Thyroid gland (tissue), 4 donors: Measurements from ENCODE around the gene EPPIN. TPM values are rescaled to one million over a fixed set of nuclear protein-coding genes. Genes with fewer than 3 reads are reported as not detected.

Experiments used
- DNase-seq, 2 donors: peaks; one replicate each; pipeline ENCODE4 v3.0.0-alpha.2; 2019
- H3K27ac ChIP-seq, 3 donors: fragments of 200-600 bp; sonication (generic); 1 replicate in 2 of 3; 2 replicates in 1 of 3; pipeline ENCODE4 v1.5.1; 2016 to 2019; ENCODE audit warnings: mild to moderate bottlenecking in 1 of 3, moderate library complexity in 1 of 3
- H3K27me3 ChIP-seq: fragments of 200-600 bp; sonication (generic); one replicate; pipeline ENCODE4 v1.5.1; 2019
- H3K36me3 ChIP-seq, 2 donors: fragments of 200-600 bp; sonication (generic); one replicate each; pipeline ENCODE4 v1.5.1; 2016 to 2019
- H3K4me1 ChIP-seq, 2 donors: fragments of 200-600 bp; sonication (generic); one replicate each; pipeline ENCODE4 v1.5.1; 2017 to 2019
- H3K4me3 ChIP-seq, 3 donors: fragments of 200-600 bp; sonication (generic); replicated peaks in 1 of 3; 1 replicate in 2 of 3; 2 replicates in 1 of 3; pipeline ENCODE4 v1.5.1; 2016; ENCODE audit warnings: mild to moderate bottlenecking in 1 of 3
- H3K9me3 ChIP-seq: fragments of 200-600 bp; sonication (generic); one replicate; pipeline ENCODE4 v1.5.1; 2017
- CTCF ChIP-seq, 6 experiments: fragments of 200-600 bp in 3 of 6; fragments of 450-650 bp in 3 of 6; sonication (generic) in 3 of 6; IDR thresholded peaks; one replicate each; pipeline ENCODE4 v1.5.1; 2016 to 2019; ENCODE audit warnings: antibody characterized with exemption in 6 of 6, mild to moderate bottlenecking in 2 of 6, inconsistent platforms in 1 of 6, moderate library complexity in 1 of 6
- POLR2A ChIP-seq, 2 donors: fragments of 450-650 bp; IDR thresholded peaks; one replicate each; pipeline ENCODE4 v1.6.1; 2017; ENCODE audit warnings: antibody characterized with exemption in 2 of 2, mild to moderate bottlenecking in 2 of 2, moderate library complexity in 1 of 2
- WGBS, 2 donors: methylation state at CpG; one replicate each; pipeline ENCODE4 v1.1.5; 2017; 5-methylcytosine and 5-hydroxymethylcytosine counted together
- intact Hi-C: fragments of 100-400 bp; cut with DNase I; formaldehyde crosslinking; loops from one replicate; pipeline ENCODE4 v1.15.1; 2023
- total RNA-seq, 4 donors: library from RNA; depleted of rRNA; stranded (reverse); fragments of >200 nt; gene quantifications; one replicate each; pipeline ENCODE4 v1.2.3, GENCODE V29; 2016

The EPPIN gene
- total RNA-seq, 4 donors from 2014 or later, result 0.45 to 4.2 (median 1.7) TPM

GRCh38 chr20:45539382-45539781 lies 7.8 kb downstream of the EPPIN start, which contains the start of gene WFDC6:
Gene WFDC6 (minus strand): TSS chr20:45539482. CDS start chr20:45539407, 75 bp downstream.
- 83 to 84% methylated on average over 2 of the region's 2 CpGs for WGBS, 2 donors
- no peaks in the 10 kb centered on the region for H3K4me1 ChIP-seq
- no peak within 1 kb of the TSS for H3K4me3 ChIP-seq
- no peak for TF ChIP-seq POLR2A (IDR thresholded peaks at IDR 0.05)
- no peak for TF ChIP-seq CTCF (IDR thresholded peaks at IDR 0.05)
- no peaks in the 10 kb centered on the region for H3K36me3 ChIP-seq
- H3K9me3 ChIP-seq, result no peaks in the 10 kb centered on the region
- DNase-seq, result no peak
- intact Hi-C loops, result no loop called here
- no peaks in the 10 kb centered on the region for H3K27me3 ChIP-seq
- H3K27ac ChIP-seq, result no peak within 1 kb of the TSS

- no peak for DNase-seq
- Histone ChIP-seq H3K27ac (no peak overlapping the region), H3K4me1 (no peaks in the 10 kb centered on the region), H3K9me3 (no peaks in the 10 kb centered on the region), H3K36me3 (no peaks in the 10 kb centered on the region), H3K27me3 (no peaks in the 10 kb centered on the region), H3K4me3 (no peak overlapping the region)
- TF ChIP-seq CTCF (IDR thresholded peaks at IDR 0.05) (no peak), POLR2A (IDR thresholded peaks at IDR 0.05) (no peak)
- intact Hi-C loops, result no loop called here
- WGBS, 2 donors, result 69 to 70% methylated on average over 6 to 7 of the region's 7 CpGs
Measured at GRCh38 chr20:45538209-45538799, 8.9 kb downstream of the EPPIN start.

- WGBS, 2 donors, result 81 to 83% methylated on average over 4 of the region's 4 CpGs
- Histone ChIP-seq H3K27ac (no peak overlapping the region), H3K4me3 (no peak overlapping the region), H3K36me3 (no peaks in the 10 kb centered on the region), H3K9me3 (no peaks in the 10 kb centered on the region), H3K4me1 (no peaks in the 10 kb centered on the region), H3K27me3 (no peaks in the 10 kb centered on the region)
- TF ChIP-seq POLR2A (IDR thresholded peaks at IDR 0.05), result no peak
- TF ChIP-seq CTCF (IDR thresholded peaks at IDR 0.05), result no peak
- intact Hi-C loops, result no loop called here
- no peak for DNase-seq
Measured at GRCh38 chr20:45527294-45527693, 19.9 kb downstream of the EPPIN start.

- WGBS, 2 donors, result 77 to 88% methylated on average over 1 of the region's 1 CpG
- peaks cover 0 to 2% of the 10 kb centered on the region in 2 donors for H3K4me1 ChIP-seq
- no peaks in the 10 kb centered on the region for H3K9me3 ChIP-seq
- no peak for DNase-seq
- H3K36me3 ChIP-seq, result no peaks in the 10 kb centered on the region
- intact Hi-C loops, result no loop called here
- TF ChIP-seq POLR2A (IDR thresholded peaks at IDR 0.05) (no peak), CTCF (IDR thresholded peaks at IDR 0.05) (no peak)
- H3K27me3 ChIP-seq, result no peaks in the 10 kb centered on the region
- no peak overlapping the region for H3K27ac ChIP-seq
- no peak overlapping the region for H3K4me3 ChIP-seq
Measured at GRCh38 chr20:45523821-45524220, 23.4 kb downstream of the EPPIN start.

- H3K4me1 ChIP-seq, result peaks cover 6 to 10% of the 10 kb centered on the region in 2 donors
- no peak for TF ChIP-seq CTCF (IDR thresholded peaks at IDR 0.05)
Measured at GRCh38 chr20:45518282-45518681, 28.9 kb downstream of the EPPIN start.

More at GRCh38 chr20:45518282-45518681, 28.9 kb downstream of the EPPIN start:
- Histone ChIP-seq H3K36me3 (no peaks in the 10 kb centered on the region), H3K9me3 (no peaks in the 10 kb centered on the region), H3K27ac (peak overlapping the region in 2 of 3 donors; percentile 30 to 82), H3K27me3 (no peaks in the 10 kb centered on the region), H3K4me3 (no peak overlapping the region)
- intact Hi-C loops, result no loop called here
- peak; percentile 83 for DNase-seq
- 27 to 36% methylated on average over 2 of the region's 2 CpGs for WGBS, 2 donors
